Measurements from ENCODE around the gene NUDT17. TPM values are rescaled to one million over a fixed set of nuclear protein-coding genes. Genes with fewer than 3 reads are reported as not detected.

The NUDT17 gene
- total RNA-seq, 1 experiment from 2014 or later, result 1.8 TPM

DNA sequence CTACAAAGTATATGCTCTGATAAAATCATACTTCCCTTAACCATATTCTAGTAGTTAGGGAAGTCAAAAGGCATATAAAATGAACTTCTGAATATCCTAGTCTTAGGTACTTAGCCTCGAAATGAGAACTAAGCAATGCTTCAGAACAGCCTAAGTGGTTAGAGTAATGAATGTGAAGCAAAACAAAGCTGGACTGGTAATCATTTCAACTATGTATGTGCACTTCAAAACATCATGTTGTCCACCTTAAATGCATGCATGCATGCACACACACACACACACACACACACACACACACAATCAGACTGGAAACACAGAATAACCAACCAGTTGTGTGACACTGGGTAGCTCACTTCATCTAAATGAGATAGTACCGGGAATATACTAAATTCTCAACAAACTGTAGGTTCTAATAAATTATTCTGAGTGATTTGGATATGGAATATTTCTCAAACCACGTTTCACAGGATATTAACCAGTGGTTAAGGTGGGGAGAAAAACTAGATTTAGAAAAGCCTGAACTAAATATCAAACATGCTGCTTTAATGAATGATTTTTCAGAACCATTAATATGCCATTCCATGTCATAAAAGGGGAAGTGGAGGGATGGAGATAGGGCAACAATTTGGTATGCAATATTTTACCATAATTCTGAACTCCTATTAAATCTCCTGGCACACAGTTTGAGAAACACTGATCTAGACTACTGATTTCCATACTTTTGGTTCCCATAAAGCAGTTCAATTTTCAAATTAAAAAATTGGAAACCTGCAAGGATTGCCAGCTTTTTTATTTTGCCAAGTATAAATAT lies 41.0 kb upstream of the NUDT17 start (continued):
- TF ChIP-seq ZBTB33 (IDR thresholded peaks at IDR 0.05; ENCODE audit: extremely low read depth, insufficient replicate concordance, low read length), result no peak
- no peak for TF ChIP-seq TCF7L2 (IDR thresholded peaks at IDR 0.05; ENCODE audit: borderline replicate concordance, extremely low read depth, insufficient read depth, insufficient read length)

DNA sequence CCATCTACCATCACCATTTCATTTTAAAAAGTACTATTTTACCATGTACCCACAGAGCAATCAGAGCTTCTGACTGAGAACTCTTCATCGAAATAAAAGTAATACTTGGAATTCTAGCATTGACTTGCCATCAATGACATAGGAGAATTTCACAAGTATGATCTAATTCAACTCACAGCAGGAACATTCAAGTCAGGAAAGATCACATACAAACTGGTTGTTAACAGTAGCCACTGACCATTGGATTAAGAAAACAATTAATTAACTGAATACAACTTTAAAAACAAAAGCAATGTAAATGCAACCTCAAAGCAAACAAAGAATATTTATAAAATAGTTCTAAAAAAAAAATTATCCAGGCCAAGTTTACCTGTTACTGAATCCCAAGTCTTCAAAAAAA lies 40.4 kb upstream of the NUDT17 start:
- no peaks in the 10 kb centered on the region for H3K9me3 ChIP-seq (ENCODE audit: control insufficient read depth in 1 of 2, insufficient read depth in 1 of 2, low read depth in 1 of 2, low read length in 2 of 2)
- no peak overlapping the region for H3K27ac ChIP-seq (ENCODE audit: low read depth, low read length)
- peaks cover 0 to 13% of the 10 kb centered on the region in 2 experiments; a peak in 1 of 4 replicates for H3K4me1 ChIP-seq (ENCODE audit: control insufficient read depth in 1 of 2, insufficient read depth in 2 of 2, low read length in 2 of 2)
- no peaks in the 10 kb centered on the region for H4K20me1 ChIP-seq (ENCODE audit: insufficient read depth)
- no peaks in the 10 kb centered on the region for H3K36me3 ChIP-seq (ENCODE audit: control insufficient read depth in 1 of 2, insufficient read depth in 2 of 2, low read length in 2 of 2)
- no peak overlapping the region for H3K9ac ChIP-seq (ENCODE audit: low read length)
- CTCF ChIA-PET, result no interaction called here
- H3K4me3 ChIP-seq (replicated peaks in 1 of 2; ENCODE audit: low read depth in 1 of 2, low read length in 2 of 2), result no peak overlapping the region
- DNase-seq (ENCODE audit: low read depth, low spot score), result no peak
- no peak for TF ChIP-seq SRF (IDR thresholded peaks at IDR 0.05; ENCODE audit: low read depth)
- no peak for TF ChIP-seq TCF7L2 (IDR thresholded peaks at IDR 0.05; ENCODE audit: borderline replicate concordance, extremely low read depth, insufficient read depth, insufficient read length)
- no peak for TF ChIP-seq JUND (IDR thresholded peaks at IDR 0.05)
- TF ChIP-seq EZH2 (IDR thresholded peaks at IDR 0.05), result no peak
- no peak overlapping the region for H2AFZ ChIP-seq (ENCODE audit: low read depth, low read length, poor library complexity, severe bottlenecking)
- no TSS peak for BruUV-seq (replicated peaks)
- H3K9me2 ChIP-seq (ENCODE audit: insufficient read depth), result no peaks in the 10 kb centered on the region
- H3K27me3 ChIP-seq (ENCODE audit: insufficient read depth, low read length), result no peaks in the 10 kb centered on the region
- H3K79me2 ChIP-seq (ENCODE audit: insufficient read depth, low read length), result peaks cover 72% of the 10 kb centered on the region
- intact Hi-C loops (cut with micrococcal nuclease), result no loop called here
- POLR2A ChIA-PET, result no interaction called here
- H3K4me2 ChIP-seq (ENCODE audit: low read length), result no peak overlapping the region
- RAD21 ChIA-PET (ENCODE audit: low non-redundant PET in 1 of 2, low total read pairs in 2 of 2, uncharacterized antibody in 2 of 2, unreplicated experiment in 2 of 2), result no interaction called here
- ATAC-seq, result no peak

All from HCT116 (cell line).